Liver (tissue), 9 donors: ENCODE results near the gene STARD3NL. TPM values are rescaled to one million over a fixed set of nuclear protein-coding genes. Genes with fewer than 3 reads are reported as not detected.

Source experiments
- DNase-seq: peaks from one replicate; pipeline ENCODE4 v3.0.0-alpha.2; 2017; ENCODE audit warnings: low spot score
- H3K27ac ChIP-seq, 2 donors: one replicate each; pipeline ENCODE4 v1.7.0; 2013; ENCODE audit warnings: inconsistent platforms in 2 of 2, low read length in 2 of 2, control low read depth in 1 of 2, low read depth in 1 of 2, mild to moderate bottlenecking in 1 of 2
- H3K27me3 ChIP-seq, 4 donors: one replicate each; pipeline versions ENCODE4 v1.6.1 to v1.7.0; 2013; ENCODE audit warnings: low read length in 3 of 4, inconsistent platforms in 1 of 4, mild to moderate bottlenecking in 1 of 4, moderate library complexity in 1 of 4; ENCODE audit not compliant: control insufficient read depth in 4 of 4, insufficient read depth in 4 of 4
- H3K36me3 ChIP-seq, 4 donors: one replicate each; pipeline versions ENCODE4 v1.6.1 to v1.7.0; 2013; ENCODE audit warnings: low read length in 3 of 4, mild to moderate bottlenecking in 3 of 4, low read depth in 1 of 4, moderate library complexity in 1 of 4; ENCODE audit not compliant: control insufficient read depth in 4 of 4, insufficient read depth in 3 of 4
- H3K4me1 ChIP-seq, 4 donors: one replicate each; pipeline versions ENCODE4 v1.6.1 to v1.7.0; 2013; ENCODE audit warnings: low read length in 3 of 4, mild to moderate bottlenecking in 3 of 4, moderate library complexity in 1 of 4; ENCODE audit not compliant: control insufficient read depth in 4 of 4, insufficient read depth in 4 of 4
- H3K4me3 ChIP-seq, 3 donors: one replicate each; pipeline versions ENCODE4 v1.6.1 to v1.7.0; 2013; ENCODE audit warnings: low read length in 3 of 3, control low read depth in 1 of 3, low read depth in 1 of 3, mild to moderate bottlenecking in 1 of 3
- H3K9ac ChIP-seq, 2 donors: one replicate each; pipeline ENCODE4 v1.7.0; 2013; ENCODE audit warnings: low read length in 2 of 2, mild to moderate bottlenecking in 2 of 2, moderate library complexity in 2 of 2, control low read depth in 1 of 2, low read depth in 1 of 2
- H3K9me3 ChIP-seq, 4 donors: one replicate each; pipeline versions ENCODE4 v1.6.1 to v1.7.0; 2013; ENCODE audit warnings: low read length in 3 of 4; ENCODE audit not compliant: control insufficient read depth in 4 of 4
- CTCF ChIP-seq: fragments of 150-350 bp; IDR thresholded peaks from 2 replicates; pipeline ENCODE4 v1.5.1; 2017; ENCODE audit warnings: improper control_type of control experiment, low read depth, low read length; ENCODE audit not compliant: missing input control
- EGR1 ChIP-seq, 2 donors: IDR thresholded peaks; 2 replicates each; pipeline ENCODE4 v1.6.1; 2016 to 2018; ENCODE audit warnings: antibody characterized with exemption in 2 of 2, low read depth in 2 of 2
- FOXA1 ChIP-seq: IDR thresholded peaks from 2 replicates; pipeline ENCODE4 v1.6.1; 2016; ENCODE audit warnings: antibody characterized with exemption
- FOXA2 ChIP-seq: IDR thresholded peaks from 2 replicates; pipeline ENCODE4 v1.6.1; 2016; ENCODE audit warnings: antibody characterized with exemption
- GABPA ChIP-seq, 2 donors: IDR thresholded peaks in 1 of 2; conservative IDR thresholded peaks in 1 of 2; 2 replicates each; pipeline ENCODE4 v1.6.1; 2016; ENCODE audit warnings: antibody characterized with exemption in 2 of 2, mild to moderate bottlenecking in 1 of 2, moderate library complexity in 1 of 2
- HNF4A ChIP-seq, 2 donors: conservative IDR thresholded peaks; 2 replicates each; pipeline ENCODE4 v1.6.1; 2016; ENCODE audit warnings: antibody characterized with exemption in 2 of 2, mild to moderate bottlenecking in 2 of 2
- JUND ChIP-seq, 2 donors: IDR thresholded peaks; 2 replicates each; pipeline ENCODE4 v1.6.1; 2016; ENCODE audit warnings: antibody characterized with exemption in 2 of 2
- NR2F2 ChIP-seq: IDR thresholded peaks from 2 replicates; pipeline ENCODE4 v1.6.1; 2016; ENCODE audit warnings: antibody characterized with exemption
- REST ChIP-seq: IDR thresholded peaks from 2 replicates; pipeline ENCODE4 v1.6.1; 2016; ENCODE audit warnings: antibody characterized with exemption, mild to moderate bottlenecking
- RXRA ChIP-seq, 2 donors: IDR thresholded peaks; 2 replicates each; pipeline ENCODE4 v1.6.1; 2017 to 2018; ENCODE audit warnings: antibody characterized with exemption in 2 of 2, mild to moderate bottlenecking in 1 of 2
- SP1 ChIP-seq: IDR thresholded peaks from 2 replicates; pipeline ENCODE4 v1.6.1; 2018; ENCODE audit warnings: antibody characterized with exemption, mild to moderate bottlenecking
- YY1 ChIP-seq: IDR thresholded peaks from 2 replicates; pipeline ENCODE4 v1.6.1; 2016; ENCODE audit warnings: antibody characterized with exemption, mild to moderate bottlenecking
- WGBS: extraction: QIAGEN DNeasy Blood & Tissue Kit; methylation state at CpG from one replicate; pipeline ENCODE4 v1.1.7; 2013; 5-methylcytosine and 5-hydroxymethylcytosine counted together
- polyA plus RNA-seq, 2 donors: library from polyadenylated mRNA; stranded (reverse) in 1 of 2; unstranded in 1 of 2; fragments of 200-250 nt in 1 of 2; fragments of >200 nt in 1 of 2; fragmentation: Nextera tagmentation in 1 of 2; extraction: Ambion mirVana in 1 of 2; gene quantifications; one replicate each; pipeline versions ENCODE4 v1.2.1 to v1.2.3, GENCODE V29; 2013 to 2015
- total RNA-seq, 2 donors: library from RNA; depleted of rRNA; stranded (reverse); fragments of >200 nt; gene quantifications; one replicate each; pipeline ENCODE4 v1.2.3, GENCODE V29; 2014
- TF ChIP-seq, protein P1 (sequence below): IDR thresholded peaks from 2 replicates; pipeline ENCODE4 v1.6.1; 2016; ENCODE audit warnings: antibody characterized with exemption
- donor health status: healthy.
- donor health status: healthy.
- donor health status: healthy.
- donor health status: healthy.
- donor health status: healthy.

Gene STARD3NL
- total and polyA plus RNA-seq, 4 donors: 9.1 to 25.1 (median 10.2) TPM

- TF ChIP-seq, protein P1, sequence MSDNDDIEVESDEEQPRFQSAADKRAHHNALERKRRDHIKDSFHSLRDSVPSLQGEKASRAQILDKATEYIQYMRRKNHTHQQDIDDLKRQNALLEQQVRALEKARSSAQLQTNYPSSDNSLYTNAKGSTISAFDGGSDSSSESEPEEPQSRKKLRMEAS: no peak
- no peak for TF ChIP-seq RXRA (IDR thresholded peaks at IDR 0.05)
These were observed 8.7 kb downstream of the STARD3NL start (continued) for GRCh38 chr7:38186593-38187314.

- no peak overlapping the region for H3K9ac ChIP-seq
- H3K4me1 ChIP-seq: no peaks in the 10 kb centered on the region
- no peak overlapping the region for H3K27ac ChIP-seq
- peaks cover 0 to 4% (median 0%) of the 10 kb centered on the region in 4 donors for H3K9me3 ChIP-seq
- no peak overlapping the region for H3K4me3 ChIP-seq
- WGBS: 75% methylated on average over 7 of the region's 7 CpGs
- H3K27me3 ChIP-seq: no peaks in the 10 kb centered on the region
- no peak for DNase-seq
- TF ChIP-seq SP1: no peak
- TF ChIP-seq HNF4A (conservative IDR thresholded peaks at IDR 0.05): no peak
- no peak for TF ChIP-seq EGR1 (IDR thresholded peaks at IDR 0.05; ENCODE audit: low read depth in 2 of 2)
- H3K36me3 ChIP-seq: no peaks in the 10 kb centered on the region
These were observed 9.9 kb downstream of the STARD3NL start for GRCh38 chr7:38187794-38188440.

DNA sequence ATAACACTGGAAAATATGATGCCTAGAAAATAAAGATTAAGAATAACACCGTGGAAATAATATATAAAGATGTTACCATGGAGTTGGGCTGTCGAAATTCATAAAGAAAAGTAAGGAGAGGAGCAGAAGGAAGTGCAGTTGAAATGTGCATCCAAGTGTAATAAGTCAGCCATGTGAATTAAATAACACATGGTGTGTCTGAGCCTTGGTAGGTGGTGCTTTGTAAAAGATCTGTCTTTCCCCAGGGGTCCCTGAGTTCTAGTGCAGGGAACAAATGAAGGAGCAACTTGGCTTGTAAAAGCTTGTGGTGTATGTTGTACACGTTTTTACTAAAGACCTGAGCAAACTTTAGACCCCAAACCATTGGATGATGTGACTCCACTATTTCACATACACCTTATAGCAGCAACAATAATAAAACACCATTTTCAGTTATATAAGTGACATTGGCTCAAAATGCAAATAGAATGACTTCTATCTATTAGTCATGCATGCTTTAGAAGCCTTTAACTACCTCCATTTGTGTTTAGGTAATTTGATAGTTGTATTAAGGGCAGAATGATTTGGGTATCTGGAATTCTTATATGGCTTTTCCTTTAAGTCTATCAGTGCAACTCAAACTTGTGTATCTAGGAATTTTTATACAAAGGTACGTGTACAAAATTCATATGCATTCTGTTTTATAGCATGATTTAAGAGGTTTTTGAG, 11.3 kb downstream of the STARD3NL start:
- H3K4me1 ChIP-seq: no peaks in the 10 kb centered on the region
- no peak for TF ChIP-seq SP1
- no peak for TF ChIP-seq GABPA (IDR thresholded peaks at IDR 0.05 in 1 of 2, conservative IDR thresholded peaks at IDR 0.05 in 1 of 2)
- TF ChIP-seq, protein P1: no peak
- TF ChIP-seq YY1: no peak
- TF ChIP-seq FOXA2: no peak
- no peak for TF ChIP-seq HNF4A (conservative IDR thresholded peaks at IDR 0.05)
- TF ChIP-seq CTCF: no peak
- no peak for TF ChIP-seq JUND (IDR thresholded peaks at IDR 0.05)
- TF ChIP-seq FOXA1: no peak
- no peak for TF ChIP-seq NR2F2
- TF ChIP-seq EGR1 (IDR thresholded peaks at IDR 0.05; ENCODE audit: low read depth in 2 of 2): no peak
- no peak for TF ChIP-seq RXRA (IDR thresholded peaks at IDR 0.05)
- no peak for TF ChIP-seq REST
- H3K9ac ChIP-seq: no peak overlapping the region
- no peak overlapping the region for H3K27ac ChIP-seq
- H3K27me3 ChIP-seq: no peaks in the 10 kb centered on the region
- peaks cover 0 to 4% (median 0%) of the 10 kb centered on the region in 4 donors for H3K9me3 ChIP-seq
- H3K36me3 ChIP-seq: no peaks in the 10 kb centered on the region
- DNase-seq: no peak
- no peak overlapping the region for H3K4me3 ChIP-seq
- 87% methylated on average over 4 of the region's 4 CpGs for WGBS
